Adrenal gland (tissue), 12 donors: ENCODE measurements around the gene NRXN3. TPM values are rescaled to one million over a fixed set of nuclear protein-coding genes. Genes with fewer than 3 reads are reported as not detected.

Experiments used
- DNase-seq, 7 donors: peaks; one replicate each; pipeline ENCODE4 v3.0.0-alpha.2; 2019 to 2020
- H3K27ac ChIP-seq, 5 donors: fragments of 200-600 bp; sonication (generic) in 4 of 5; 1 replicate in 3 of 5; 2 replicates in 2 of 5; pipeline versions ENCODE4 v1.5.1 to v1.8.0; 2016 to 2020; ENCODE audit warnings: mild to moderate bottlenecking in 1 of 5
- H3K27me3 ChIP-seq: fragments of 200-600 bp; 2 replicates; pipeline ENCODE4 v1.8.0; 2021
- H3K36me3 ChIP-seq, 2 donors: fragments of 200-600 bp; replicated peaks in 1 of 2; 1 replicate in 1 of 2; 2 replicates in 1 of 2; pipeline versions ENCODE4 v1.5.1 to v1.8.0; 2018 to 2022
- H3K4me1 ChIP-seq, 2 donors: fragments of 200-600 bp; replicated peaks in 1 of 2; 1 replicate in 1 of 2; 2 replicates in 1 of 2; pipeline versions ENCODE4 v1.5.1 to v1.8.0; 2018 to 2021
- H3K4me3 ChIP-seq, 4 donors: fragments of 200-600 bp; sonication (generic) in 3 of 4; one replicate each; pipeline ENCODE4 v1.5.1; 2016 to 2018
- H3K9me3 ChIP-seq, 3 donors: fragments of 200-600 bp; sonication (generic) in 1 of 3; replicated peaks in 1 of 3; 1 replicate in 2 of 3; 2 replicates in 1 of 3; pipeline versions ENCODE4 v1.5.1 to v1.8.0; 2016 to 2021
- CTCF ChIP-seq, 6 experiments: fragments of 450-650 bp in 4 of 6; fragments of 200-600 bp in 2 of 6; sonication (generic) in 1 of 6; IDR thresholded peaks; 1 replicate in 5 of 6; 2 replicates in 1 of 6; pipeline versions ENCODE4 v1.5.1 to v1.8.0; 2016 to 2021; ENCODE audit warnings: antibody characterized with exemption in 6 of 6, mild to moderate bottlenecking in 2 of 6, moderate library complexity in 1 of 6
- POLR2A ChIP-seq, 2 donors: fragments of 450-650 bp; IDR thresholded peaks; one replicate each; pipeline ENCODE4 v1.6.1; 2017; ENCODE audit warnings: antibody characterized with exemption in 2 of 2, mild to moderate bottlenecking in 2 of 2, moderate library complexity in 1 of 2
- WGBS, 4 donors: extraction: QIAGEN DNeasy Blood & Tissue Kit in 2 of 4; methylation state at CpG; one replicate each; pipeline versions ENCODE4 v1.1.5 to v1.1.7; 2013 to 2017; 5-methylcytosine and 5-hydroxymethylcytosine counted together
- intact Hi-C, 2 donors: fragments of 100-400 bp; cut with DNase I; formaldehyde crosslinking; loops; one replicate each; pipeline versions ENCODE4 v1.14.1 to v1.15.0; 2022 to 2023
- polyA plus RNA-seq, 3 donors: library from polyadenylated mRNA; stranded (reverse); fragments of 200-250 nt in 2 of 3; fragments of 350-450 nt in 1 of 3; fragmentation: Illumina TruSeq in 1 of 3; extraction: RNeasy Lipid Tissue Mini Kit (QIAGEN cat#74804) in 1 of 3; gene quantifications; one replicate each; pipeline ENCODE4 v1.2.3, GENCODE V29; 2013 to 2014
- total RNA-seq, 9 donors: library from RNA; depleted of rRNA in 4 of 9; stranded (reverse); fragments of >200 nt in 4 of 9; fragments of 120-200 nt in 1 of 9; fragmentation: NEBNext Ultra II Directional in 1 of 9; extraction: Animal tissue kit (Norgen Biotek cat#: 25700) in 1 of 9; gene quantifications; one replicate each; pipeline versions ENCODE4 v1.1.0 to v1.2.4, GENCODE V29; 2013 to 2023
- donor health status: healthy with polysubstance abuse.
- donor health status: Bipolar disorder and iron deficiency.
- donor health status: DM: yes; HTN: yes; CAD: no.
- donor health status: DM: no; HTN: no; CAD: no.
- donor health status: DM: no; HTN: no; CAD: no.
- donor health status: DM: yes; HTN: yes; CAD: no.

NRXN3 gene
- total and polyA plus RNA-seq, 12 donors = 0.09 to 8.5 (median 1.6) TPM

GRCh38 chr14:79375356-79375755, 1205.2 kb downstream of the NRXN3 start:
- no peaks in the 10 kb centered on the region for H3K27me3 ChIP-seq
- H3K27ac ChIP-seq = no peak overlapping the region
- intact Hi-C loops = no loop called here
- DNase-seq = no peak
- TF ChIP-seq POLR2A (IDR thresholded peaks at IDR 0.05) (no peak), CTCF (IDR thresholded peaks at IDR 0.05) (no peak)
- H3K4me1 ChIP-seq = no peaks in the 10 kb centered on the region
- H3K36me3 ChIP-seq = no peaks in the 10 kb centered on the region
- no peaks in the 10 kb centered on the region for H3K9me3 ChIP-seq
- H3K4me3 ChIP-seq = no peak overlapping the region
- WGBS, 4 donors = 40 to 50% (median 44%) methylated on average over 7 of the region's 7 CpGs

GRCh38 chr14:79376557-79376956, 1206.4 kb downstream of the NRXN3 start:
- Histone ChIP-seq H3K4me1 (no peaks in the 10 kb centered on the region), H3K36me3 (no peaks in the 10 kb centered on the region), H3K27me3 (no peaks in the 10 kb centered on the region), H3K27ac (no peak overlapping the region), H3K4me3 (no peak overlapping the region), H3K9me3 (no peaks in the 10 kb centered on the region)
- no peak for DNase-seq
- WGBS, 4 donors = 53 to 67% (median 56%) methylated on average over 1 of the region's 1 CpG
- no peak for TF ChIP-seq POLR2A (IDR thresholded peaks at IDR 0.05)
- no peak for TF ChIP-seq CTCF (IDR thresholded peaks at IDR 0.05)
- intact Hi-C loops = no loop called here

- intact Hi-C loops = no loop called here
- no peak for DNase-seq
These were observed 1207.8 kb downstream of the NRXN3 start for GRCh38 chr14:79378020-79378419.

GRCh38 chr14:79379266-79379665, 1209.1 kb downstream of the NRXN3 start:
- Histone ChIP-seq H3K27ac (no peak overlapping the region), H3K36me3 (no peaks in the 10 kb centered on the region), H3K27me3 (no peaks in the 10 kb centered on the region), H3K4me3 (no peak overlapping the region), H3K9me3 (no peaks in the 10 kb centered on the region), H3K4me1 (no peaks in the 10 kb centered on the region)
- DNase-seq = no peak
- 83 to 89% (median 86%) methylated on average over 5 of the region's 5 CpGs for WGBS, 4 donors
- intact Hi-C loops = no loop called here
- TF ChIP-seq CTCF (IDR thresholded peaks at IDR 0.05) (no peak), POLR2A (IDR thresholded peaks at IDR 0.05) (no peak)

More at GRCh38 chr14:79378020-79378419, 1207.8 kb downstream of the NRXN3 start:
- Histone ChIP-seq H3K36me3 (no peaks in the 10 kb centered on the region), H3K9me3 (no peaks in the 10 kb centered on the region), H3K4me1 (no peaks in the 10 kb centered on the region), H3K4me3 (no peak overlapping the region), H3K27me3 (no peaks in the 10 kb centered on the region), H3K27ac (no peak overlapping the region)
- TF ChIP-seq CTCF (IDR thresholded peaks at IDR 0.05) = no peak
- no peak for TF ChIP-seq POLR2A (IDR thresholded peaks at IDR 0.05)
- 62 to 76% (median 69%) methylated on average over 2 of the region's 2 CpGs for WGBS, 4 donors
